Choroid plexus epithelial cell (primary cell): ENCODE data around the gene PM20D2.

ENCODE experiments used
- DNase-seq: peaks from one replicate; pipeline ENCODE4 v3.0.0-alpha.2; 2010; ENCODE audit warnings: low read depth
- H3K4me3 ChIP-seq: 2 replicates; pipeline ENCODE4 v1.5.1; 2011; ENCODE audit warnings: low read depth, mild to moderate bottlenecking, control low read depth, low read length, moderate library complexity
- TF ChIP-seq, protein P1 (sequence below): conservative IDR thresholded peaks from 2 replicates; pipeline ENCODE4 v1.5.1; 2011; ENCODE audit warnings: low read depth, mild to moderate bottlenecking, control low read depth, inconsistent platforms, low read length, moderate library complexity

PM20D2 gene, protein sequence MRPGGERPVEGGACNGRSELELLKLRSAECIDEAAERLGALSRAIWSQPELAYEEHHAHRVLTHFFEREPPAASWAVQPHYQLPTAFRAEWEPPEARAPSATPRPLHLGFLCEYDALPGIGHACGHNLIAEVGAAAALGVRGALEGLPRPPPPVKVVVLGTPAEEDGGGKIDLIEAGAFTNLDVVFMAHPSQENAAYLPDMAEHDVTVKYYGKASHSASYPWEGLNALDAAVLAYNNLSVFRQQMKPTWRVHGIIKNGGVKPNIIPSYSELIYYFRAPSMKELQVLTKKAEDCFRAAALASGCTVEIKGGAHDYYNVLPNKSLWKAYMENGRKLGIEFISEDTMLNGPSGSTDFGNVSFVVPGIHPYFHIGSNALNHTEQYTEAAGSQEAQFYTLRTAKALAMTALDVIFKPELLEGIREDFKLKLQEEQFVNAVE

DNA sequence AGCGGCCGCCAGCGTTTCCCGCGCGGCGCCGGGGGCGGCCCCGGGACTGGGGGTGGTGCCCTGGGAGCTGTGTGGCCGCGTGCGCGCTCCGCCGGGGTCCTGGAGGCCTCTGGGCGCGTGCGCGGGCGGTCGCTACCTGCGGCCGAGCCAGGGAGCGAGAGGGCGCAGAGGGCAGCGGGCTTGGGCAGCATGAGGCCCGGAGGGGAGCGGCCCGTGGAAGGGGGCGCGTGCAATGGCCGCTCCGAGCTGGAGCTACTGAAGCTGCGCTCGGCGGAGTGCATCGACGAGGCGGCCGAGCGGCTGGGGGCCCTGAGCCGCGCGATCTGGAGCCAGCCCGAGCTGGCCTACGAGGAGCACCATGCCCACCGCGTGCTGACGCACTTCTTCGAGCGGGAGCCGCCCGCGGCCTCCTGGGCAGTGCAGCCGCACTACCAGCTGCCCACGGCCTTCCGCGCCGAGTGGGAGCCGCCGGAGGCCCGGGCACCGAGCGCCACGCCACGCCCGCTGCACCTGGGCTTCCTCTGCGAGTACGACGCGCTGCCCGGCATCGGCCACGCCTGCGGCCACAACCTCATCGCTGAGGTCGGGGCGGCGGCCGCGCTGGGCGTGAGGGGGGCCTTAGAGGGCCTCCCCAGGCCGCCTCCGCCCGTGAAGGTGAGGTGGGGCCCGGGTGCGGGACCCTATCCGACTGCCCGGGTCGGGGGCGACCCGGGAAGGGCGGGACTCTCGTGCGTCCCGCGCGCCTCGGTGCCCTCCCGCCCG is at the start of gene PM20D2:
PM20D2 (plus strand) TSS at position 100 of the 762 bp plus-strand sequence; CDS start at position 190, 90 bp downstream.
- peak within 1 kb of the TSS; percentile 66 for H3K4me3 ChIP-seq
- DNase-seq: peak; percentile 19
- TF ChIP-seq, protein P1, sequence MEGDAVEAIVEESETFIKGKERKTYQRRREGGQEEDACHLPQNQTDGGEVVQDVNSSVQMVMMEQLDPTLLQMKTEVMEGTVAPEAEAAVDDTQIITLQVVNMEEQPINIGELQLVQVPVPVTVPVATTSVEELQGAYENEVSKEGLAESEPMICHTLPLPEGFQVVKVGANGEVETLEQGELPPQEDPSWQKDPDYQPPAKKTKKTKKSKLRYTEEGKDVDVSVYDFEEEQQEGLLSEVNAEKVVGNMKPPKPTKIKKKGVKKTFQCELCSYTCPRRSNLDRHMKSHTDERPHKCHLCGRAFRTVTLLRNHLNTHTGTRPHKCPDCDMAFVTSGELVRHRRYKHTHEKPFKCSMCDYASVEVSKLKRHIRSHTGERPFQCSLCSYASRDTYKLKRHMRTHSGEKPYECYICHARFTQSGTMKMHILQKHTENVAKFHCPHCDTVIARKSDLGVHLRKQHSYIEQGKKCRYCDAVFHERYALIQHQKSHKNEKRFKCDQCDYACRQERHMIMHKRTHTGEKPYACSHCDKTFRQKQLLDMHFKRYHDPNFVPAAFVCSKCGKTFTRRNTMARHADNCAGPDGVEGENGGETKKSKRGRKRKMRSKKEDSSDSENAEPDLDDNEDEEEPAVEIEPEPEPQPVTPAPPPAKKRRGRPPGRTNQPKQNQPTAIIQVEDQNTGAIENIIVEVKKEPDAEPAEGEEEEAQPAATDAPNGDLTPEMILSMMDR: no peak

DNA sequence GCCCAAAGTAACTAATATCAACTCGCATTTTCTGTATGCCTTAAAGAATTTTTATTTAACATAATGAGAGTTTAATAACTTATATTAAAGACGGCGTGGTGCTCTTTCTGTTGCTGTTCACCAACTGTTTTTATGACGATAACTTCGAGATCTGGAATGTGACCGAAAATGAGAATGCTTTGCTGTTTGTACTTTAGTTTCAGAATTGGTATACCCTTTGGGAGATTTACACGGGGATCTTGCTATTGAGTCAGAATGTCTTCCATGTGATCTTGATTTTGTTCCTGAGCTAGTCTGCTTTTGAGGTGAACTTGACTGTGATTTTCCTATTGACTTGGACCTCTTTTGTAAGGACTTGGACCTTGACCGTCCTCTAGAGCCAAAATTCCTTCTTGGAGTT is 47.4 kb upstream of the PM20D2 start:
- no peak overlapping the region for H3K4me3 ChIP-seq
- TF ChIP-seq, protein P1: no peak
- DNase-seq: no peak

DNA sequence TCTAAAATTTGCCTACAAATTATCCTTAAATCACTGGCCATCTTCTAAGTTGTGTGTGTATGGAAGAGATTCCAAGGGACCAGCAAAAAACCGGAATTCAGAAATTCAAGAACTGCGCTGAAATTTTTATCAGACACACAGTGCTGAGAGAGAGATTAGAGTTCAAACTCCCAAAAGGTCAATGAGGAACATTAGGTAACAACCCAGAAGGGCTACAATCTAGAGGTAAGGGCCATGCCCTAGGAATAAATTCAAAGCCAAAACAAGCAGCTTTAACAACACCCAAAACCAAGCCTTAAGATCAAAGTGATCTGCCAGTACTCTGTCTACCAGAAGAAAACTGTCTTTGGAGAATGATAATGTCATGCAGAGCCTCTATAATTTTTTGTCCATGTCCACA is 45.7 kb upstream of the PM20D2 start:
- no peak overlapping the region for H3K4me3 ChIP-seq
- TF ChIP-seq, protein P1: no peak
- no peak for DNase-seq

DNA sequence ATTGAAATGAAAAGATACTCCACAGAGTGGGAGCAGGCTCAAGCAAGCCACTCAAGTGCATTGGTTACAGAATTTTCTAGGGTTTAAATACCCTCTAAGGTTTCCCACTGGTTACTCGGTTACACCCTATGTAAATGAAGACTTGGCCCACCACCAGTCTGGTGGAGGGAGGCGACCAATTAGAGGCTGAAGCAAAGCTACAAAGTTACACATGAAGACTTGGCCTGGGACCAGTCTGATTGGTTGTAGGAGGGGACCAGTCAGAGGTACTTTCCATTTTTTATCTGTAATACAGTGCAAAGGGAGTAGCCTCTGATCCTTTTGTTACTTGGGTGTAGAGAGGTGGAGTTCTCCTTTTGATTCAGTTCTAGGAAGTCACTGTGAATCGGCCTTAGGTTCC is 35.6 kb upstream of the PM20D2 start:
- DNase-seq: no peak
- no peak overlapping the region for H3K4me3 ChIP-seq
- TF ChIP-seq, protein P1: no peak

DNA sequence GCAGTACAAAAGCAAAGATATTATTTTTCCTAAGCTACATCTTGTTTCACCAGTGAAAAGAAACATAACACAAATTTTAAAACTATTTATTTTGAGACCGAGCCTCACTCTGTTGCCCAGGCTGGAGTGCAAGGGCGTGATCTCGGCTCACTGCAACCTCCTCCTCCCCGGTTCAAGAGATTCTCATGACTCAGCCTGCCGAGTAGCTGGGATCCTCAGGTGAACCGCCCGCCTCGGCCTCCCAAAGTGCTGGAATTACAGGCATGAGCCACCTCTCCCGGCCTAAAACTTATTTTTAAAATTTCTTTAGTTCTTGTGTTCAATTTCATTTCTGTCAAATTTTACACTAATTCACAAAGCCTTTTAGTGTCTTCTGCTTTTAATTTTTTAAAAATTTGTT is 33.9 kb upstream of the PM20D2 start:
- H3K4me3 ChIP-seq: no peak overlapping the region
- no peak for DNase-seq
- TF ChIP-seq, protein P1: no peak

DNA sequence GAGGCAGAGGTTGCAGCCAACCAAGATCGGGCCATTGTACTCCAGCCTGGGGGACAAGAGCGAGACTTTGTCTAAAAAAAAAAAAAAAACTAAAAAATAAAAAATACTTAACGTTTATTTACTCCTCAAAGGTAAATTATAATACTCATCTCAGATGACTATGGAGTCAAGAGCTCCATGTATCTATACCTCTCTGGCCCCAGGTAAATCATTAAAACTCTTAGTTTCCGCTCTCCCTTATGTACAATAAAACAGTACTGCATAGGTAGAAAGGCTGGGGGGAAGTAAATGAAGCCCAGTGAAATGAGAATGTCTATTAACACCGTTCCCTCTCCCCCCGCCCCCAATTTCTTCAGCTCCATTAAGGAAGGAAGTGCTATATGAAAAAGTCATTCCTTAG is 29.2 kb upstream of the PM20D2 start:
- no peak for DNase-seq
- no peak overlapping the region for H3K4me3 ChIP-seq
- TF ChIP-seq, protein P1: no peak
